GM21360 (cell line): ENCODE measurements around the gene TMA7B.
"Not testable (repeated sequence)": the region's sequence is repeated elsewhere in the genome, so short reads cannot be mapped to it uniquely, and the experiment has no call there.

ENCODE experiments used
- ATAC-seq: cut with Tn5 transposase; IDR thresholded peaks from one replicate; pipeline ENCODE4 v1.9.1; 2021; ENCODE audit warnings: mild to moderate bottlenecking, moderate library complexity; ENCODE audit not compliant: unreplicated experiment

TMA7B gene

GRCh38 chr22:39979048-39979447 lies 18.9 kb downstream of the TMA7B start:
- no peak for ATAC-seq

GRCh38 chr22:39979458-39979857 lies 19.3 kb downstream of the TMA7B start:
- ATAC-seq, result no peak

DNA sequence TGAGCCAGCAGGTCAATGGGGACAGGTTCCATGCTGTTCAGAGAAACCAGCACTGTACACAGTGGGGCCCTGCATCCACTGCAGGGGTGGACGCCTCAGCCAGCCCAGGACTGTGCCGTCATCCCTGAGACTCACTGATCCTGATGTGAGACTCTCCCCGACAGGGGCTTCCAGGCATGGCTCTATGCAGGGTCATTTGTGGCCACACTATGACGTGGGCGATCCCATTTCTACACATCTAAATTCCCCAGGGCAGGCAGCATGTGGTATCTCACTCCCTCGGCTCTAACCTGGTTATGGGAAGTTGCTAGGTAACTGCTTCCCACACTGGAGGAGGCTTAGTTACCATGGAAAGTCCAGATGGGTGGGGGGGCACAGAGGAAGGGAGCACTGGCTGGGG lies 20.4 kb downstream of the TMA7B start:
- ATAC-seq, result no peak

GRCh38 chr22:39983346-39983745 lies 23.1 kb downstream of the TMA7B start:
- no peak for ATAC-seq

DNA sequence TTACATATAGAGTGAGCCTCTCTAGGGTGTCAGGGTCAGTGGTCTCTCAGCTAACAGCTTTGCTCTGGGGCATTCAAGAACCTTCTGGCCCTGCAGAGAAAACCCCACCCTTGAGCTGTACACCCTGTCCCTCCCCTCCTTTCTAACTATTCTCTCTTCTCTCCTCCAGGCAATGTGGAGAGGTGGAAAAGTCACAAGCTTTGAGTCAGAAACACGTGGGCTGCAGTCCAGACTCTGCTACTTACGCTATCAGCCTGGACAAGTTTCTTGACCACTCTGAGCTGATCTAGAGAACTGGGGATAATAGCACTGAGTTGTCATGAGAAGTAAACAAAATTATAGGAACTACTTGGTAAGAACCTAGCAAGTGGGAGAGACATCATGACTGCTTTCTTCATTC lies 23.8 kb downstream of the TMA7B start:
- no peak for ATAC-seq

DNA sequence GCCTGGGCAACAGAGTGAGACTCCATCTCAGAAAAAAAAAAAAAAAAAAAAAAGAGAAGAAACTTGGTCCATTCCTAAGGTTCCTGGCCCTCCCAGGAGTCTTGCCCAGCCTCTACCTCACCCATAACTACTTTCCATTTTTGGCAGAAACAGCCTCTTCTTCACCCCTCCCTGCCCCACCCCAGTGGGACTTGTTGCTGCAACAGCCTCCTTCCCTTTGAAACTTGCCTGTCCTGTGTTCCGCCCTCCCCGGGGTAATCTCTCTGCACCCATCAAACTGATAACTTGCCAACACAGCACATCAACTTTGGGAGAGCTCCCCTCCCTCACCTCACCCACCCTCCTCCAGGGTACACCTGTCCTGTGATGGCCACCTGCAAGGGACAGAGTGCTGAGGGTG lies 24.5 kb downstream of the TMA7B start:
- no peak for ATAC-seq

DNA sequence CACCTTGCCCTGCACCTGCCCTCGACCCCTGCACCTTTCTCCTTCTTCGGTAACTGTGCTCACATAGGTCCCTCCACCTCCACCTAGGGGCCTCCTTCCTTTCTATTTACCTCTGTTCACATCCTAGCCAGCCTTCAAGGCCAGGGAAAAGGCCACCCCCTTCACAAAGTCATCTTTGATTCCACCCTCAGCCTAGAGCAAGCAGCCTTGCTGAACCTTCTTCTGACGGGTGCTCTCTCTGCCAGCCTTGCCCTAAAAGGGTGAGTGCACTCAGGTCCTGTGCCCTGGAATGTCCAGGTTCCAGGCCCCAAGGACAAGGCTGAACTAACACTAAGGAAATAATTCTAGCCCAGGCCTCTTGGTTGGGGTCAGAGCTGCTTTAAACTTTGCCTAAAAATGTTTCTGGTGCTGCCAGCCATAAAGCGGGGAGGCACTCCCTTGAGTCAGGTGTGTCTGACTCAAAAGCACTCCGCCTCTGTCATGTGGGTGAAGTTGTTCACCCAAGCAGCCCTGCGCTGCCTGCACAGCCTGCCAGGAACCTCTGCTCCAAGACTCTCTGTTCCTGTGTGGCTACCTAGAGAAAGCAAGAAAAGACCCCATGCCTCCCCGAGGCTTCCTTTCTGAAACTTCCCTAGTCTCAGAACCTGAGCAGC lies 25.3 kb downstream of the TMA7B start:
- no peak for ATAC-seq

GRCh38 chr22:39988386-39989114 lies 28.4 kb downstream of the TMA7B start:
- no peak for ATAC-seq

DNA sequence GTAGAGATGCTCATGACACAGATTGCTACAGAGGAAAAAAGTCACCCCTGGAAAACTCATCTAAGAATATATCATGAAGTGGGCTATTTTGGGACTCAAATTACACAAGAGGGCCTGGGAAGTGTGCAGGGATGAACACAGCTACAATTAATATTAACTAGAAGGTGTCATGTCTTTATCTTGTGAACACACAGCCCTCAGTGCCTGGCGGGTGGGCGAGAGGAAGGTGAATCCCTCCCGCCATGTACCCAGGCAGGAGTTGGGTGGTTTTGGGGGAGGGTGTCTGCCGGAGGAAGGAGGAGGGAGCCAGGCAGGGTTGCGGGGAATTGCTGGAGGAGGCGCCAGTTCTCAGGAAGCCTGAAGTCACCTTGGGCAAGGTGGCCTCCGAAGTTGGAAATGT lies 29.4 kb downstream of the TMA7B start:
- ATAC-seq, result no peak

DNA sequence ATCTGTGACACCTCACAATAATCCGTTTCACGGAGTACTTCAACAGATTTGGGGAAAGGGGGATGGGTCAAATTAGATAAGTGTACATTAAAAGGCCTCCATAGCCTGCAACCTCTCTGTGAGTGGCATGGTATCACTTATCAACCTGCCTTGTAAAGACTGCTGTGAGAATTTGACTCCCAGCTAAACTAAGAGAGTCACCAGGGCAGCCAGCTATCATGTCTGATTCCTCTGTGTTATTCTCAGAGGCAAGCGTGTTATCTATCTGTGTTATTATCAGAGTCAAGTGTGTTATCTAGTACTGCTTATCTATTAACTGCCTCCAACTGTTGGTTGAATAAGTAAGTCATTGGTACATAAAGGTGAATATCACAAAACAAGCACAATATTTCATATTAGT lies 30.5 kb downstream of the TMA7B start:
- no peak for ATAC-seq

DNA sequence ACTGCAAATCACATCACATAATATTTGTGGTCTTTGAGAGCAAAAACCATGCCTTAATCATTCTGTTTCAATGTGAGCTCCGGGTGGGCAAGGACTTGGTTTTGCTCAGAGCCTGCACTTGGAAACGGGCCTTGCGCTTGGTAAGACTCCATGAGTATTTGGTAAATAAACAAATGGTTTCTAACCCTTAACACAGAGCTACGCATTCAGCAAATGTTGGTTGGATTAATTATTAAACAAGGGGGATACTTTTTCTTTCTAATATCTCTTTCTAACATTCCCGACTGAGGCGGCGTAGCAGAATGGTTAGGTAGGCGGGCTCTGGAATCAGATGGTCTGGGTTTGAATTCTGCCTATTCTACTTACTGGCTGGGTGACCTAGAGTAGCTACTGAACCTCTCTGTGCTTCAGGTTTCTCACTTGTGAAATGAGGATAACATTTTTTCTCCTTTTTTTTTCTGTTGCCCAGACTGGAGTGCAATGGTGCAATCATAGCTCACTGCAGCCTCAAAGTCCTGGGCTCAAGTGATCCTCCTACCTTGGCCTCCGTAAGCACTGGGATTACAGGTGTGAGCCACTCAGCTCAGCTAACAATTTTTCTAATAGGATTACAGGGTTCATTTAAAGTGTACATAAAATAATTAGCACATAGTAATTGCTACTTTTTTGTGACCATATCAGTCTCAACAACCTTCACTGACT lies 31.1 kb downstream of the TMA7B start:
- ATAC-seq, result no peak

DNA sequence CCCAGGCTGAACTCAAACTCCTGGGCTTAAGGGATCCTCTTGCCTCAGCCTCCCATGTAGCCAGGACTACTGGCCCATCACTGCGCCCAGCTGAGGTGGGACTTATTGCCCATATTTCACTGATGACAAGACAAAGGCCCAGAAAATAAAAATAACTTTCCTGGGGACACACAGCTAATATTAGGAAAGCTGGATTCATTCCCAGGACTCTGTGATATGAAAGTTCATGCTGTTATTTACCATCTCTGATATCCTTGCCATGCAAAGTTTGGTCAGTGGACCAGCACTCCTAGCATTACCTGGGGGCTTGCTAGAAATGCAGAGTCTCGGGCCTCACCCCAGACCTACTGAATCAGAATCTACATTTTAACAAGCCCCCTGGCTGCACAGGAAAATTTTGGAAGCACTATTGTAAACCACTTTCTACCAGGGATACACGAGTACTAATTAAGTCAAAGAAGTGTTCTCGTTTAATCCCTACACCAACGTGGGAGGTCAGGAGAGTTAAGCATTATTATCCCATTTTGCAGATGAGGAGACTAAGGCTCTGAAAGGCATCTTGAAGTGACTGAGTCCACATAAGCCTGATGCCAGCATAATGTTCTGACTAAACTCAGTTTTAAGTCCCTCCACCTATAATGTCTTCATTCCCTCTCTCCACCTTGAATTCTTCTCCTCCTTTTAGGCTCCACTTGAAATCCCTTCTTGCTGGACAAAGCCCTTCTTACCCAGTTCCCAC lies 32.1 kb downstream of the TMA7B start:
- no peak for ATAC-seq

DNA sequence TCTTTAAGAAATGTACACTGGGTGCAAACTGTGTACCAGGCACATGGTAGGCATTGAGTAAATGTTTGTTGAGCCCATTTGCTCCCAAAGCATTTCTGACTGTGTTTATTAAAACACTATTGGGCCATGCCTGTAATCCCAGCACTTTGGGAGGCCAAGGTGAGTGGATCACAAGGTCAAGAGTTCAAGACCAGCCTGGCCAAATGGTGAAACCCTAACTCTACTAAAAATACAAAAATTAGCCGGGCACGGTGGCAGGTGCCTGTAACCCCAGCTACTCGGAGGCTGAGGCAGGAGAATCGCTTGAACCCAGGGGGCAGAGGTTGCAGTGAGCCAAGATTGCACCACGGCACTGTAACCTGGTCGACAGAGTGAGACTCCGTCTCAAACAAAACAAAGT lies 32.7 kb downstream of the TMA7B start:
- not testable (repeated sequence) for ATAC-seq

DNA sequence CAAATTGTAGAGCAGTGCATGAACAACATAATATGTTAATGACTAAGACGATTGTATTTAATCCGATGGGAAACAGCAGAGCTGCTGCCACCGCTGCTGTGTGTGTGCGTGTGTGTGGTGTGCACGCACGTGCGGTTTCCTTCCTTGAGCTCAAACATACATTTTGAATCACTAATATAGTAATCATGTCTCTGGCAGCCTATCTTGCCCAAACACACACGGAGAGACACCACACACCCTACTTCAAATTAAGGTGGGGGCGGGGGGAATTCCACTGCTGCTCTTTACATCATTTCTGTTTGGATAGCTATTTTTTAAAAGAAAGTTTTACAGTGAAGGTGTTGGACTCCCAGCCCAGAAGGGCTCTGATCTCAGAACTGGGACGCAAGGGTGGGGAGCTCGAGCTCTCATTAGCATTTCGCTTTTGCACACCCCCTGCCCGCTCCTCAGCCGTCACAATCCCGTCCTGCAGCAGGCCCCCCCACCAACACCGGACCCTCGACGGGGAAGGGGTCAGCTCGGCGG lies 33.9 kb downstream of the TMA7B start:
- no peak for ATAC-seq

DNA sequence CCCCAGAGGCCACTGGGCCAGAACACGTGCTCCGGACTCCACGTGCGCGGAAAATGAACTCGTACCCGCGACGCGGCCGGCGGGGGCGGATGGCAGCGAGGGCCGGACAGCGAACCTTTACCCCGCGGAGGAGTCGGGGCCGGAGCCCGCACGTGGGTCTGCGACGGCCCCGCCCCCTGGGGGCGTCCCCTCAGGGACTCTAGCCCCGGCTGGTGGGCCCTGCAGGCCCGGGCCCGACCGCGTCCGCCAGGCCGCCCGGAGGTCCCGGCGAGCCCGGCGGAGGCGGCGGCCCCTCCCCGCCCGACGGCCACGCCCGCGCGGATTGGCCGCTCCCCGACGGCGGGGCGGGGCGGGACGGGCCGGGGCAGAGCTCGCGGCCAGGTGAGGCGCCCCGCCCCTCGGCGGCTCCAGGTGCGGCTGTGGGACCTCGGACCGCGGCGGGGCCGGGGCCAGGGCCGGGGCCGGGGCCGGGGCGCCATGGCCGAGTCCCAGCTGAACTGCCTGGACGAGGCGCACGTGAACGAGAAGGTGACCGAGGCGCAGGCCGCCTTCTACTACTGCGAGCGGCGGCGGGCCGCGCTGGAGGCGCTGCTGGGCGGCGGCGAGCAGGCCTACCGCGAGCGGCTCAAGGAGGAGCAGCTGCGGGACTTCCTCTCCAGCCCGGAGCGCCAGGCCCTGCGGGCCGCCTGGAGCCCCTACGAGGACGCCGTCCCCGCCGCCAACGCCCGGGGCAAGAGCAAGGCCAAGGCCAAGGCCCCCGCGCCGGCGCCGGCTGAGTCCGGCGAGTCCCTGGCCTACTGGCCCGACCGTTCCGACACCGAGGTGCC lies 34.6 kb downstream of the TMA7B start, which contains the start of gene FAM83F:
Gene FAM83F, plus strand, starts transcription at position 389 of the 827 bp plus-strand sequence. Its CDS starts 89 bp downstream, at position 478.
- no peak for ATAC-seq

GRCh38 chr22:39995393-39996252 lies 35.4 kb downstream of the TMA7B start:
- no peak for ATAC-seq

GRCh38 chr22:39996732-39997131 lies 36.5 kb downstream of the TMA7B start:
- no peak for ATAC-seq

DNA sequence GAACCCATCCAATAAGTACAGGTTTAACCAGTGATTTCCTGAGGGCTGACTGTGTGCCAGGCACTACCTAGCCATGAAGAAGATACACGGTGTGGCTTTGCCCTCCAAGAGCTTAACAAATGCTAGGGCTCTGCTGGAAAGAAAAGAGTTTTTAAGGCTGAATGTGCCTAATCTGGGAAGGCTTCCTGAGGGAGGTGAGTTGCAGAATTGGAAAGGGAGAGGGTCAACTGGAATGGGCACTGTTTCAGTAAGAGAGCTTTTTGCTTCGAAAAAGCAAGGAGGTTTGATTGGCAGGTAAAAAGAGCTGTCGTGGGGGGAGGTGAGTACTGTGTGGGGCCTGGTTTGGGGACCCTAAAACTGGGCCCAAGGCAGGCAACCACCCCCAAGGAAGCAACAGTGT lies 37.2 kb downstream of the TMA7B start:
- no peak for ATAC-seq
